Stimulated activated CD4-positive, alpha-beta T cell treated with anti-CD3 and anti-CD28 coated beads, Interleukin-1b, Interleukin-23, amount 100 ng/mL, for 4 hours (primary cell): Measurements from ENCODE around the gene FAM240B.

Experiments used
- DNase-seq, 2 donors: peaks; one replicate each; pipeline ENCODE4 v3.0.0-alpha.2; 2020; ENCODE audit warnings: low read depth in 2 of 2

The FAM240B gene

DNA sequence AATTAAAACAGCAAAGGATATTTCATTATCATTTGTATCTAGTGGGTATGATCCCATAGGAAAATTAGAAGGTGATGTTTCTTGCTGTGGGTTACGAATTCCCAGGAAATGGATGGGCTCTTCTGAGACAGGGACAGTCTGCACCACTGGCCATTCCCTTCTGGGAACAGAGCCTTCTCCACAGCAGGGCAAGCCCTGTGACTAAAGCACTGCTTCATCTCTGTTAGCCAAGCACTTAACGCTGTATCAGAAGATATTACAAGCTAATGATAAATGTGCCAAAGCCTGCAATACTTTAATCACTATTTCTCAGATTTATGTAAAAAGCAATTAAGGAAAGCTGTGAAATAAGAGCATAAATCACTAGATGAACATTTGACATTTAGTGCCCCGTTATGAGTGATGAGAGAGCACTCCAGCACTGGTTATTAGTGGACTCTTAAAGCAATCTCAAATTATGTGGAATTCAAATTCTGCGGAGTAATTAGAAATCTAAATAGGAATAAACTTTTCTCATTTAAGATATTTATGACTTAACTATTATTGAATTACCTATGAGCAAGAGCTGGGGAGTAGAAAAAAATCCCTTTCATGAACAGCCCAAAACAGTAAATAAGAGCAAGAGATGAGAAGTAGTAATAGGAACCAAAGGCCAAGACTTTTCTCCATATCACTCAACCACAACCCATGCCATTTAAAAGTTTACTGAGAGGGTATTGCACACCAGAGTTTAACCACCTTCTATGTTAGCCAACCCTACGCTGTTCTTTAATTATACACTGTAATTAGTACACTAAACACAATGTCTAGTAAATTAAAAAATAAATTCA lies 49.2 kb downstream of the FAM240B start:
- no peak for DNase-seq

DNA sequence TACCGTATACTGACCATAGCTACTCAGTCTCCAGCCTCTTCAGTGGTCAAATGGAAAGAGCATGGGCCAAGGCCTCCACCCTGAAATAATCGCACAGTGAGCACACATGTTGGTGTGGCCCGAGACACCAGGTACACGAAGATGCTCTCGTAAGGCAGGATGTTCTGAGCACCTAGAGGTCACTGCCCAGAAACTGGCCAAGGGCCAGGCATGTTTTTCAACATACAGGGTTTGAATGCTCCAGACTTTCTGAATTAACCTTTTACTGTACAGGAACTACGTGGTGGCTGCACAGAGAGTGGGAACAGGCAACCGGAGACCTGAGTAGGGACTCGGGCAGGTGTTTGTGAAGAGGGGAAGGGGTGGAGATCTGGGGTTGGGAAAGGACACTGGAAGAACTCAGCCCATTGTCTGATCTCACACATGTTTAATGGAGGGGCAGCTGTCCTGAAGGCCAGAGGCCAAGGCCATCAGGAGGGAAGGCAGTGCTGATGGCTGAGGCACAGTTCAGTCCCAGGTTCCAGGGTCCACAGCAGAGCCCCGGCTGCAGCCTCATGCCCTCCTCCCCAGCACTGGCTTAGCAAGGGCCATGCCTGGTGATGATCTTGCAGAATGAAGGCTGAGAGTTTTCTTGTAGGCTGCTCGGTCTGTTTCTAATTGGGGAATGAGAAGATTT lies 51.0 kb downstream of the FAM240B start:
- DNase-seq: no peak

DNA sequence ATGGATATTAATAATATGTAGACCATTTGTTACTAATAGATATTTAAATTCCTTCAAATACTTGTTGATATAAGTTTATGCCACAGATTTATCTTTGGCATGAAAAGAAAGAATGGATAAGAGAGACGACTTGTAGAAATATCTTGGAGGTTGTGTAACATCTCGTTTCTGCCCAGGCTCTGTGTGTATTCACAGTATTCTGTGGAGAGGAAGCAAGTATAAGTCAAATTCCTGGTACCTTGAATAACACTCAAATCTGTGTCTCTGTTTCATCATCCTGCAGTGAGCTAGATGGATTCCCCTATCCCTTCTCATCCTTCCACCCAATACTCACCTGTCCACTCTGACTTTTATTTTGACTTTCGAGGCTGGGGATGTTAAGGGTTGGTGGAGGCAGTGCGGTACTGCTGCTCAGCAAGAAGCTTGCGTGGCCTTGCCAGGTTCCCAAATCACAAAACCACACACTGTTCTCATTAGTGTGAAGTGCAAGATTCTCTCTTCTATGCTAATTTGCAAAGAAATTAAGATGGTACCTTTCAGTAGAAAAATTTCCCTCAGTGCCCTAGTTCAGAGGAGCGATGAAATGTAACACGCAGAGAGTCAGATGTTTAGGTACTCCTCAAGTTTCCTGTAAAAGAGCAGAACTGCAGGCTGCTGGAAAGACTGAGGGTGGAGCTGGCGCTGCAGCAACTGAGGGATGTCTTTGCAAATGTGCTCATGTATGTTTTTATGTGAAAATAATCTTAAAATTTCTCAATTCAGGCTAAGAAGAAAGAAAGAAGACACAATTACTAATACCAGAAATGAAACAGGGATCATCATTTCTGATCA lies 57.0 kb downstream of the FAM240B start:
- no peak for DNase-seq

DNA sequence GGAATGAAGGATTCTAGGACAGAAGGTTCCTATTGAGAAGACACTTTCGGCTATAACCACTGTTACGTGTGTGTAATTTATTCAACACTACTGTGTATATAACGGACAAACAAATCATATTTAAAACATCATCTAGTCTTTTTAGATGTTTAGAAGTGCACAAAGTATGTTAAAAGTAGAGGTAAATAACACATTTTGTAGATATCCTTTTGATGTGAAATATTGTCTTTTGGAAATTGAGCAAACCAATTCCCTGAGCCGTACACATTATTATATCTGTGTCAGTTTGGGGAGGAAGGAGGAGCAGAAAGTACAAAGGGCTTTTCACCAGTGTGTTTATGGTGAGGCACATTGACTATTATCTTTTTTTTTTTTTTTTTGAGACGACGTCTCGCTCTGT lies 60.4 kb downstream of the FAM240B start:
- DNase-seq: no peak

DNA sequence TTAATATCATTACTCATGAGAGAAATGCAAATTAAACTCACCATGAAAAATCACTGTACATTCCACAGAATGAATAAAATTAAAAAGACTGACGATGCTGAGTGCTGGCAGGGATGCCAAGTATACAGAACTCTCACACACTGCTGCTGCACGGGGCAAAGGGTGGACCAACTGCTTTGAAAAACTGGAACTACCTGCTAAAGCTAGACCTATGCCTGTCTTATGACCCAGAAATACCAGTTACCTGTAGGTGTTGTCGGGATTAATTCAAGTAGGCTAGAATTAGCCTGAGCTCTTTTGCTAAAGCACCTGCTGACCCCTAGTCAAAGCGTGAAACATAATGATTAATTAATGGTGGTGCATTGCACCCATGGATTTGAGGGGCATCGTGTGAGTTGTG lies 63.0 kb downstream of the FAM240B start:
- DNase-seq: no peak

DNA sequence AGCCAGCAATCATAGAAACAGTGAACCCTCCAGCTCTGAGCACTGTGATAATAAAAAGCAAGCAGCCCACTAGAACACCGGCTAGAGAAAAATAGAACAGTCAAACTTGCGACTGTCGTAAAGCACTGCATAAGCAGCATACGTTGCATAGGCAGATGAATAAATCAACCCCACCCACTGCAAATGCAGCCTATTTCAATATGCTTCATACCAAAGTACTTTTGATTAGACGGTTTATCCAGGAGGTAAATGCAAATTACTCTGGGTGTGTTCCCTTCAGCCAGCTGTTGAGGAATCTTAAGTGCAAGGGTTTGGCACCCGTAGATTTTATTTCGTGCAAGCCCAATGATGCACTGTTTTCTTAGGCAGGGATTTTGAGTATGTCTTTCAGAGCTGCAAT lies 67.4 kb downstream of the FAM240B start:
- DNase-seq: no peak

DNA sequence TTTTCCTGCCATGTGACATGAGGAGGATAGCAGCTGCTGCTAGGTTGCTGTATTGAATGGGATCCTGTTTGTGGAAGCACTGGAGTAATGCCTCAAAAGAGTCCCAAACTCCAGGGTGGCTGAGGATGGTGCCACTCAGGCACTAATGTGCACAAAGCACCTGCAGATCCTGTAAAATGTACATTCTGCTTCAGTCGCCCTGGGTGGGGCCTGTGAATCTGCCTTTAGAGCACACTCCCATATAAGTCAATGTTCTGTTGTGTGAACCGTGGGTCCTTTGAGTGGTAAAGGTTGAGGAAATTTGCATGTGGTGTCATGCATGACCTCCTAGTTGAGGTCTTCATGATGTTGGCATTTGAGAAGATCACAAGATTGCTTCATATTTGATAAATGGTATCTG lies 67.9 kb downstream of the FAM240B start:
- no peak for DNase-seq

DNA sequence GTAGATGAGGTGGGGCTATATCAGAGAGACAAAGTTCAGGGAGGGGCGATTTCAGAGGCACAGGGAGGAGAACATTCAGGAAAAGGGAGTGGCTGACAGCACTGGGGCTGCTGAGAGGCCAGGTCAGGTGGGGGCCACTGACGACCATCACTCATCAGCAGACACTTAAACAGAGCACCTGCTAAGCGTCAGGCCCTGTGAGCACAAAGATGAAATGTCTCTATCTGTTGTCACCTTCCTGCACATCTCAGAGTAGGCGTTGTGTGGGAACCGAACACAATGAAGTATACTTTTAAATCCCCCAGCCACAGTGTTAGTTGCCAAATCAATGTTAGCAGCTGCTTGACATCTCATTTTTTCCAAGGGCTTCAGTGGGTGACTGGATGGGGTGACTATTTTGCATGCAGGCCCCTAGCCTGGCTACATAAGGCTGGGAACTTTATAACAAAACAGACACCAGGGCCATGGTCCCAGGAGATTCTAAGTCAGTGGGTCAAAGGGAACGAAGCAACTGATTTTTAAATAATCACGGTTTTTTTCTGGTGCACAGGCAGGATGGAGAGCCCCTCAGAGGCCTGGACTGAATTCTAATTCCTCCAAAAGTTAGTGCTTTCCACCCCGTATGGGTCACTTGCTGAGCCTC lies 68.4 kb downstream of the FAM240B start:
- DNase-seq: no peak

DNA sequence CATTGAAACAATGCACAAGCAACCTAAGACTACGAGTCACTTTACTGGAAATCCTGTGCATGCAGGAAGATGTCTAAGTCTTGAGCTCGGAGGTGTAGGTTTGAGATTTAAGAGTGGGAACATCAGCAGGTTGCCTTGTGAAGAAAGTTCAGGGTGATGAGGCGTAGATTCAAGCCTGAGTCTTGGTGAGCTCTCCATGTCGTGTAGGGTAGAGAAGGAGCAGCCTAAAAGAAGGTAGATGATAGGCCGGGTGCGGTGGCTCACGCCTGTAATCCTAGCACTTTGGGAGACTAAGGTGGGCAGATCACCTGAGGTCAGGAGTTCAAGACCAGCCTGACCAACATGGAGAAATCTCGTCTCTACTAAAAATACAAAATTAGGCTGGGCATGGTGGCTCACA lies 69.4 kb downstream of the FAM240B start:
- DNase-seq: no peak

DNA sequence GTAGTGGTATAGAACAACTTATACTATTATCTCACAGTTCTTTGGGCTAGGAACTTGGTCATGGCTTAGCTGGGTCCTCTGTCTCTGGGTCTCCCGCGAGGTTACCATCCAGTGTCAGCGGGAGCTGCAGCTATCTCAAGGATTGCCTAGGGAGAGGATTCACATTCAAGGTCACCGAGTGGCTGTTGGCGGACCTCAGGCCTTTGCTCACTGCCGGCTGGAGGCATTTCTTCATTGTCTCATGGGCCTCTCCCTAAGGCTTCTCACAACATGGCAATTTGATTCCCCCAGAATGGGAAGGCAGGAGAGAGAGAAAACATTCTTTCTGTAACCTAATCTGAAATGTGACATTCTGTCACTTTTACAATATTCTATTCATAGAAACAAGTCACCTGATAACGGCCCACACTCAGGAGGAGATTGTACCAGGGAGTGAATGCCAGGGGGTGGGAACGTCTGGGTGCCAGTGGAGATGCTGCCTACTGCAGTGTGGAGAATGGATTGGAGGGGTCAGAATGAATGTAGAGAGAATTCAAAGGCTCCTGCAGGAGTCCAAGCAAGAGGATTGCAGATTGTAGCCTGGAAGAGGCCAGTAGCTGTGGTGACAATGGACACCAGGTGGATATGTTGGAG lies 70.1 kb downstream of the FAM240B start:
- DNase-seq: no peak

DNA sequence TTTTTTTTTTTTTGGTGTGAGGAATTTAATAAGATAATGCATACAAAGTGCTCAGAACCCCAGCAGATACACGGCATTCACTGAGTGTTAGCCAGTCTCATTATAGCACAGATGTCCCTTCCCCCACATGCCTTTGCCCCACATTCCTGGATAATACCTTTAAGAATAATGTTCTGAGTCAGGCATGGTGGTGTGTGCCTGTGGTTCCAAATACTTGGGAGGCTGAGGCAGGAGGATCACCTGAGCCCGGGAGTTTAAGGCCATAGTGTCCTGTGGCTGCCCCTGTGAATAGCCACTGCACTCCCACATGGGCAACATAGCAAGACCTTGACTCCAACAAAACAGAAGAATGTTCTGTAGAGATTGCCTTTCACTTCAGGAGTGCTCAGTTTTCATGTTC lies 75.3 kb downstream of the FAM240B start:
- no peak for DNase-seq
